Gastrocnemius medialis (tissue), 4 donors: Measurements from ENCODE around the gene PADI4. TPM values are rescaled to one million over a fixed set of nuclear protein-coding genes. Genes with fewer than 3 reads are reported as not detected.

Experiments used
- ATAC-seq, 2 donors: fragments of 150-250 bp; one replicate each; pipeline ENCODE4 v1.9.1; 2016
- DNase-seq, 2 donors: peaks; one replicate each; pipeline ENCODE4 v3.0.0-alpha.2; 2019
- H3K27ac ChIP-seq, 4 donors: fragments of 200-600 bp; sonication (generic); 1 replicate in 1 of 4; 2 replicates in 3 of 4; pipeline ENCODE4 v1.5.1; 2016 to 2018; ENCODE audit warnings: mild to moderate bottlenecking in 2 of 4, moderate library complexity in 1 of 4
- H3K27me3 ChIP-seq, 3 donors: fragments of 200-600 bp; sonication (generic) in 2 of 3; 1 replicate in 1 of 3; 2 replicates in 2 of 3; pipeline versions ENCODE4 v1.5.1 to v1.6.0; 2016 to 2019; ENCODE audit warnings: mild to moderate bottlenecking in 1 of 3, moderate library complexity in 1 of 3
- H3K36me3 ChIP-seq, 2 donors: fragments of 200-600 bp; sonication (generic) in 1 of 2; one replicate each; pipeline ENCODE4 v1.5.1; 2017 to 2018
- H3K4me1 ChIP-seq, 2 donors: fragments of 200-600 bp; sonication (generic) in 1 of 2; one replicate each; pipeline ENCODE4 v1.5.1; 2016 to 2017; ENCODE audit warnings: mild to moderate bottlenecking in 2 of 2
- H3K4me3 ChIP-seq, 4 donors: fragments of 200-600 bp; sonication (generic) in 3 of 4; 1 replicate in 1 of 4; 2 replicates in 3 of 4; pipeline ENCODE4 v1.5.1; 2016 to 2019; ENCODE audit warnings: mild to moderate bottlenecking in 2 of 4
- H3K9me3 ChIP-seq, 3 donors: fragments of 200-600 bp; sonication (generic) in 2 of 3; 1 replicate in 1 of 3; 2 replicates in 2 of 3; pipeline ENCODE4 v1.5.1; 2016 to 2019
- POLR2A ChIP-seq, 2 donors: fragments of 450-650 bp; IDR thresholded peaks; one replicate each; pipeline ENCODE4 v1.6.1; 2017; ENCODE audit warnings: antibody characterized with exemption in 2 of 2, mild to moderate bottlenecking in 2 of 2, moderate library complexity in 2 of 2
- in situ Hi-C, 4 donors: fragments of 200-750 bp; cut with MboI; loops; one replicate each; pipeline versions ENCODE4 v1.15.0 to v1.8.0; 2017; ENCODE audit warnings: low sequenced_read_pairs in 4 of 4
- intact Hi-C: fragments of 100-400 bp; cut with DNase I; formaldehyde crosslinking; loops from one replicate; pipeline ENCODE4 v1.15.1; 2023; ENCODE audit warnings: low total_unique reads
- total RNA-seq, 4 donors: library from RNA; depleted of rRNA; stranded (reverse); fragments of >200 nt; gene quantifications; one replicate each; pipeline versions ENCODE4 v1.1.0 to v1.2.3, GENCODE V29; 2016
- TF ChIP-seq, protein P1 (sequence below), 5 experiments: fragments of 450-650 bp in 3 of 5; fragments of 200-600 bp in 2 of 5; sonication (generic) in 2 of 5; IDR thresholded peaks in 4 of 5; conservative IDR thresholded peaks in 1 of 5; 1 replicate in 4 of 5; 2 replicates in 1 of 5; pipeline ENCODE4 v1.5.1; 2016 to 2019; ENCODE audit warnings: antibody characterized with exemption in 5 of 5, mild to moderate bottlenecking in 3 of 5, moderate library complexity in 3 of 5

PADI4 gene
- total RNA-seq, 4 donors from 2014 or later: not detected

DNA sequence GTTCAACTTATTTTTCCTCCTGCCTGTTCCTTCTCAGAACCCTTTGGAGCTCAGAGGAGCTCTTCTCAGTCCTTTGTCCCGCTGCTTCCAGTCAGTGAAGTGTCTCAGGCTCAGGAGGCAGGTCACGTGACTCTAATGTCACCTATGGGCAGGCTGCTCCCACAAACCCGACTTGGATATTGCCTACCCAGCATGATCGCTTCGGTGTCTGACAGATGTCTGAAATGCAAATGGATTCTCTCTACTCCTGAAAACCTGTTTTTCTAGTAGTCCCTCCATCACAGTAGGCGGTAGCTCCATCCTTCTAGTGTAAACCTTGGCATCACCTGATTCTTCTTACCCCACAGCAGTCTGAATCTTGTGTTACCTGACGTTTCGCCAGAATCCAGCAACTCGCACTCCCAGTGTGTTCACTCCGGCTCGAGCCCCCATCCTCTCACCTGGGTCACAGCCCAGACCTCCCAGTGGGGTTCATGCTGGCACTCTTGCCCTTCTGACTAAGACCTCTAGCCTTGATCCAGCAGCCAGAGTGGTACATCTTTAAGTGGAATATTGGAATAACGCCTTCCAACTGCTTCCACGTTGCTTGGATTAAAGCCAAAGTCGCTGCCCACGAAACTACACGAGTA lies 69.4 kb downstream of the PADI4 start:
- no peaks in the 10 kb centered on the region for H3K36me3 ChIP-seq
- no peak for ATAC-seq
- H3K27ac ChIP-seq: no peak overlapping the region
- no peaks in the 10 kb centered on the region for H3K4me1 ChIP-seq
- H3K9me3 ChIP-seq: no peaks in the 10 kb centered on the region
- in situ Hi-C loops: no loop called here
- no peak for TF ChIP-seq POLR2A (IDR thresholded peaks at IDR 0.05)
- H3K4me3 ChIP-seq: no peak overlapping the region
- intact Hi-C loops: no loop called here
- DNase-seq: no peak
- peaks cover 0 to 15% (median 10%) of the 10 kb centered on the region in 3 donors for H3K27me3 ChIP-seq

DNA sequence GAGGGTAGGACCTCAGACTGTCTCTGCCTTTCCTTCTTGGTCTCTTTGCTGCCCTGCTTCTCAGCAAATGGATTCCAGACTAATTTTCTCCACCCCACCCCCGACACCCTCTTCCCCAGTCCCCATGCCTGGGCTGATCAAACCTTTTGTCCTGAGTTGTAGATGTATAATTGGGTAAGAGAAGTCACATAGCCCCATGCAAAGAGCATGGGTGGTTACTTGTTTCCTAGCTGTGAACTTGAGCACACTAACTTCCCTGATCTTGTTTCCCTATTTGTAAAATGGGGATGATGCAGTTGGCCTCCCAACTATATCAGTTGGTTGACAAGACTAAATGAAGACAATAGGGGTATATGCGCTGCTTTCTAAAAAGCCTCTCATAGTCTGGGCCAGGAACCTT lies 73.2 kb downstream of the PADI4 start:
- Histone ChIP-seq H3K9me3 (no peaks in the 10 kb centered on the region), H3K4me1 (no peaks in the 10 kb centered on the region), H3K36me3 (no peaks in the 10 kb centered on the region), H3K4me3 (no peak overlapping the region), H3K27ac (no peak overlapping the region), H3K27me3 (peaks cover 0 to 13% (median 11%) of the 10 kb centered on the region in 3 donors)
- no peak for TF ChIP-seq POLR2A (IDR thresholded peaks at IDR 0.05)
- TF ChIP-seq, protein P1, sequence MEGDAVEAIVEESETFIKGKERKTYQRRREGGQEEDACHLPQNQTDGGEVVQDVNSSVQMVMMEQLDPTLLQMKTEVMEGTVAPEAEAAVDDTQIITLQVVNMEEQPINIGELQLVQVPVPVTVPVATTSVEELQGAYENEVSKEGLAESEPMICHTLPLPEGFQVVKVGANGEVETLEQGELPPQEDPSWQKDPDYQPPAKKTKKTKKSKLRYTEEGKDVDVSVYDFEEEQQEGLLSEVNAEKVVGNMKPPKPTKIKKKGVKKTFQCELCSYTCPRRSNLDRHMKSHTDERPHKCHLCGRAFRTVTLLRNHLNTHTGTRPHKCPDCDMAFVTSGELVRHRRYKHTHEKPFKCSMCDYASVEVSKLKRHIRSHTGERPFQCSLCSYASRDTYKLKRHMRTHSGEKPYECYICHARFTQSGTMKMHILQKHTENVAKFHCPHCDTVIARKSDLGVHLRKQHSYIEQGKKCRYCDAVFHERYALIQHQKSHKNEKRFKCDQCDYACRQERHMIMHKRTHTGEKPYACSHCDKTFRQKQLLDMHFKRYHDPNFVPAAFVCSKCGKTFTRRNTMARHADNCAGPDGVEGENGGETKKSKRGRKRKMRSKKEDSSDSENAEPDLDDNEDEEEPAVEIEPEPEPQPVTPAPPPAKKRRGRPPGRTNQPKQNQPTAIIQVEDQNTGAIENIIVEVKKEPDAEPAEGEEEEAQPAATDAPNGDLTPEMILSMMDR (IDR thresholded peaks at IDR 0.05 in 4 of 5, conservative IDR thresholded peaks at IDR 0.05 in 1 of 5): no peak
- ATAC-seq (no peak), DNase-seq (no peak)
- intact Hi-C loops: no loop called here
- in situ Hi-C loops: no loop called here

DNA sequence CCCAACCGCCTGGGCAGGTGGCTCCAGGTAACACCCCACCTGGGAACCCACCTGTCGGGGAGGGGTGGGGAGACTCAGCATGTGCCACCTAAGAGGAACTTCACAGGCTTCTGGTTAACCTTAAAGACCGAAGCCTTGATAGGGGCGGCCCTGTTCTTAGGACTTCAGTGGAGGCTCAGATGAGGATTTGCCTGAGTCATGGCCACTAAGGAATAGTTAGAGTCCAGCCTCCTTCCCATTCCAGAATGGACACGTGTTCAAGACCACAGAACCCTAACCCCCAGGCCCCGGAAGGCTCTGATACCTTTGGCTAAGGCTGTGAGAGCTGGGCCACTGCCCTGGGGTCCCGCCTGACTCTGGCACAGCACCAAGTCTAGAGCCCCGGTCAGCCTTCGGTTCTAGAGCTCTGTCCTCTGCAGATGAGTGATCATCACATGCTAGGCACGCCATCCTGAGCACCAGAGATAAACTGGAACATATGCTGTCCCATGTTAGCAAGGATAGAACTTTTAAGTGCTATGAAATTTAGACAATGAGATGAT lies 84.3 kb downstream of the PADI4 start:
- H3K27ac ChIP-seq: no peak overlapping the region
- TF ChIP-seq POLR2A (IDR thresholded peaks at IDR 0.05): no peak
- TF ChIP-seq, protein P1 (IDR thresholded peaks at IDR 0.05 in 4 of 5, conservative IDR thresholded peaks at IDR 0.05 in 1 of 5): no peak
- H3K36me3 ChIP-seq: no peaks in the 10 kb centered on the region
- H3K4me3 ChIP-seq: no peak overlapping the region
- no peaks in the 10 kb centered on the region for H3K4me1 ChIP-seq
- ATAC-seq: no peak
- no peaks in the 10 kb centered on the region for H3K27me3 ChIP-seq
- no peaks in the 10 kb centered on the region for H3K9me3 ChIP-seq
- intact Hi-C loops: no loop called here
- in situ Hi-C loops: no loop called here
- DNase-seq: no peak

DNA sequence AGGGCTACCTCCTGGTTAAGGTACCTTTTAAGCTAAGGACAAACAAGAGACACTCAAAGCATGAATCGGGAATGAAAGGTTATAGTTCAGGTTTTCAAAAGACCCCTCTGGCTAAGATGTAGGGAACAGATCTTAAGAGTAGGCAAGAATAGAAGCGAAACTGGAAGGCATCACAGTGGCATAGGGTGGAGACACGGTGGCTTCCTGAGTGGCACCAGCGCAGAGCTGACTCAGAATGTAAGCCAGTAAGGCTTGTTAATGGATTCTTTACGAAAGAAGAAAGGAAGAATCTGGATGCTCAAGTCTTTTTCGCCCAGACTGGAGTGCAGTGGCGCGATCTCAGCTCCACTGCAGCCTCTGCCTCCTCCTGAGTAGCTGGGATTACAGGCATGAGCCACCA lies 85.2 kb downstream of the PADI4 start:
- intact Hi-C loops: no loop called here
- no peaks in the 10 kb centered on the region for H3K9me3 ChIP-seq
- no peaks in the 10 kb centered on the region for H3K4me1 ChIP-seq
- no peaks in the 10 kb centered on the region for H3K36me3 ChIP-seq
- DNase-seq (no peak), ATAC-seq (no peak)
- TF ChIP-seq POLR2A (IDR thresholded peaks at IDR 0.05): no peak
- TF ChIP-seq, protein P1 (IDR thresholded peaks at IDR 0.05 in 4 of 5, conservative IDR thresholded peaks at IDR 0.05 in 1 of 5): no peak
- H3K27me3 ChIP-seq: no peaks in the 10 kb centered on the region
- in situ Hi-C loops: no loop called here
- no peak overlapping the region for H3K4me3 ChIP-seq
- no peak overlapping the region for H3K27ac ChIP-seq

DNA sequence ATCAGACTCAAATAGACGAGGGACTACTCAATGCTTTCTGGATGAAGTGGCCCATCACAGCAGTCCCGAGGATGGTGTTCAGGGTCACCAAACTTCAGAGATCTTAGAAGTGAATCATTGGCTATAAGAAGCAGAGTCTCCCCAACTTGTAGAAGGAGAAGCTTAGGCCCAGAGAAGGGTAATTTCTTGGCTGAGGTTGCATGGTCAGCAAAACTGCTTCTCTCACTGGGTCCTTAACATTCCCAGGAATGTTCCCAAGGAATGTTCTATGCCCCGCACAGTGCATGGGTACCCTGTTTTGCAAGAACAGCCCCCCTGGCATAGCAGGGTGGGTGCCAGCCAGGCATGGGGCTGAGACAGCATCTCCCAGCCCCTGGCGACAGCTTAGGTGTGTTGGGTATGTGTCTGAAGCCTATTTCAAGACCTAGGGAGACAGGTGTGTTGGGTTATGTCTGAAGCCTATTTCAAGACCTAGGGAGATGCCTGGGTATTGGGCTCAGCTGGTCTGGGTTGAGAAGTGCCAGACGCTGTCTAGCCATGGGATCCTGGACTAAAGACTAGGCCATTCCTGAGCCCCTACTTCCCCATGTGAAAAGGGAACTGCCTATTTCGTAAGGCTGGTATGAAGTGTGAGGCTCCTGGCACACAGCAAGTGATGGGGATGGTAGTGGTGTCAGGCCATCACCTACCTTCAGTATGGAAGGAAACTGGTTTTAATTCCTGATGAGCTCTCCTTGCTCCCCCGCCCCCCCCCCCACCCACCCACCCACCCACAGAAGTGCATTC lies 90.1 kb downstream of the PADI4 start:
- no peaks in the 10 kb centered on the region for H3K36me3 ChIP-seq
- H3K27ac ChIP-seq: no peak overlapping the region
- H3K4me3 ChIP-seq: no peak overlapping the region
- H3K4me1 ChIP-seq: no peaks in the 10 kb centered on the region
- DNase-seq: no peak
- in situ Hi-C loops (no loop called here), intact Hi-C loops (no loop called here)
- no peak for ATAC-seq
- H3K9me3 ChIP-seq: no peaks in the 10 kb centered on the region
- H3K27me3 ChIP-seq: no peaks in the 10 kb centered on the region
- TF ChIP-seq POLR2A (IDR thresholded peaks at IDR 0.05): no peak
